HG02623 (cell line): ENCODE measurements around the gene IRF2BP1.
"Not testable (repeated sequence)": the region's sequence is repeated elsewhere in the genome, so short reads cannot be mapped to it uniquely, and the experiment has no call there.

Experiments
- ATAC-seq: cut with Tn5 transposase; IDR thresholded peaks from one replicate; pipeline ENCODE4 v1.9.1; 2021; ENCODE audit warnings: moderate library complexity; ENCODE audit not compliant: unreplicated experiment

The IRF2BP1 gene

DNA sequence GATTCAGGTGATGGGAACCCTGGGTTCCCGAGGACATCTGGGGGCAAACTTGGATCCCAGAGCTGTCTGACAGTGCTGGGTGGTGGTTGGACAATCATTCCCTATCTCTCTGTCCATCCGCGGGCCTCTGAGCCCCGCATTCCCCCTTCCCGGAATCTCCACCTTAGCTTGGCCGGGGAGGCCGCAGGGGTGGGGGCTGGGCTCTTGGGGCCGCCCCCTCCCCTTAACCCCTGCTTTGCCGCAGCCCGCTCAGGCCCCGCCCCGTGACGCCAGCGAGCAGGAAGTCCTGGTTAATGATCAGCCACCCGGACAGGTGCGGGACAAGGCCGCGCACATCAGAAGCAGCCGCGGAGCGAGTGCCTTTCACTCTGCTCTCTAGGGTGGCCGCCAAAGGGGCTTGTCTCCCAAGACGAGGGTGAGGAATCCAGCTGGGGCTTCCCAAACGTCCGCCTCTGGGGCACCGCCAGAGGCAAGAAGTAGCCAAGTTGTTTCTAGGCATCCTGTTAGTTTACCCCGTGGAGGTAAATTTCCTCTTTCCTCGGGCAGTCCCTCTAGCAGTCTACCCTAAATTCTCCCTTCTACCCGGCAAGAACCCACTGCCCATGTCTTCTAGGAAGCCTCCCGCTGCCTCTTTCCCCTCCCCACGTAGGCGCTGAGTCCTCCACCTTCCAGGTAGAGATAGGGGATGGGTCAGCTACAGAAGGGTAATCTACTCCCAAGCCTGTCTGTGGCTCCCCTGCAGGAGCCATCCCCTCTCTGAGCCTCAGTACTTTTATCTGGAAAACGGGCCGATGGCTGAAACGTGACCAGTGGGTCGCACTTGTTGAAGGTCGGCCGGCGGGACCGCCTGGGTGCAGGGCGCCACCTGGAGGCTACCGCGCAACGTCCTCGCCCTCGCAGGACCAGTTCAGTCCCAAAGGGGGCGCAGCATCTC, 3.0 kb downstream of the IRF2BP1 start:
- ATAC-seq = no peak

DNA sequence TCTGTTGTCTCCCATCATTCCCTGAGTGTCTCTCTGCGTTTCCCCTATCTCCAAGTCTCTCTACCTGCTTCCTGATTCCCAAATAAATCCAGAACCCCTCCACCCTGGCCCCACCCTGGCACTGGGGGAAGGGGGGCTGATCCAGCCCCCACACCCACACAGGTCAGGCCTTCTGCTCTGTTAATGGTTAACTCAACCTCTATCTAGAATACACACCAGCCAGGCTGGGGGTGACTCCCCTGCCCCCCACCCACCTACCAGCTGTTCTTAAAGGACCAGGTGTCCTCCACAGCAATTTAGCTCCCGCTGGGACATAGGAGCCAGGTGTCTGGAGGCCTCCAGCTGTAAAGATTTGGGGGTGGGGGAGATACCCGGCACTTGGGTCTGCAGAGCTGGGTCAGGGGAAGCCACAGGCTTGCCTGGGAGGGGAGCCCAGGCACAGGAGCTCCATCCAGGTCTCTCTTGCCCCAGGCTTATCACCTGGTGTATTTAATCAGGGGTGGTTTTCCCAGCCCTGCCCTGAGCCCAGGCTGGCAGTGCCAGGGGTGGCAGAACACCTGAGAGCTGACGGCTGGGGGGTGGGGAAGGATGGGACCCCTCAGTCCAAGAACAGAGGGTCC, 3.9 kb downstream of the IRF2BP1 start:
- ATAC-seq = no peak

DNA sequence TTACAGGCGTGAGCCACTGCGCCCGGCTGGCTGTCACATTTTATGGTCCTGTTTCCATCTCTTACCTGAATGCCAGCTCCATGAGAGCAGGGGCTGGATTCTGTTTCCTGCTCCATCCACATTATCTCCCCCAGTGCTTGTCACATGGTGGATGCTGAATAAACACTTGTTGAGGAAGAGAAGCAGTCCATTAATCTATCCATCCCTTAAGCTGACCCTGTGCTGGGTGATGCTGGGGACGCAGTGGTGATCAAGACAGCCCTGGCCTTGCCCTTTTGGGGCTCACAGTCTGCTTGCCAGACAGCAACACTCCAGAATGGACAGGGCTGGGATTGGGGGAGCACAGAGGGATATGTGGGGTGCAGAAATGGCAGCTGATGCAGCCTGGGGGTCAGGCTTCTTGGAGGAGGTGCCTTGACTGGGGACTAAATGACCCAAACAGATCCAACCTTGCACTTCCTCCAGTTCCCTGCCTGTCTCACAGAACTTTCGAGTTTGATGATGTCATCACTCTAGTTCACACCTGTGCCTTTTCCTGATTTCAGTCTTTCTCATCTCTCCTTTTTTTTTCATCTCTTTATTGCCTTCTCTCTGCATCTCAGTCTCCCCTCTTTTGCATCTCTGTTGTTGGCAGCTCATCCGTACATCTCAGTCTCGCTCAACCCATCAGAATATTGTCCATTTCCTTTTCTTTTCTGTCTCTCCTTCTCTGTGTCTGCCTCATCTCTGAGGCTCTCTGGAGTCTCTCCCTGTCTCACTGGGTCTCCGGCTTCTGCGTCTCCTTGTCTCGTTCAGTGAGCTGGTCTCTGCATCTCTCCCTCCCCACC, 4.6 kb downstream of the IRF2BP1 start:
- ATAC-seq = no peak

DNA sequence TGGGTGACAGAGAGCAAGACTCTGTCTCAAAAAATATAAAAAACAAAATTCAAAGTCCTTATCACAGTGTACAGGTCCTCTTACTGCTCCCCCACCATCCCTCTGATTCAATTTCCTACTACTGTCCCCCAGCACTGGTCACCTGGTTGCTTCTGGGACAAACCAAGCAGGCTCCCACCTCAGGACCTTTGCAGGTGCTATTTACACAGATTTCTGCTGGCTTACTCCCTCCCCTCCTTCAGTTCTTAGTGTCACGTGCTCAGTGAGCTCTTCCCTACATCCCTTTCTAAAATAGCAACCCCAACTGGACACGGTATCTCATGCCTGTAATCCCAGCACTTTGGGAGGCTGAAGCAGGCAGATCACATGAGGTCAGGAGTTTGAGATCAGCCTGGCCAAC, 6.0 kb downstream of the IRF2BP1 start:
- no peak for ATAC-seq

DNA sequence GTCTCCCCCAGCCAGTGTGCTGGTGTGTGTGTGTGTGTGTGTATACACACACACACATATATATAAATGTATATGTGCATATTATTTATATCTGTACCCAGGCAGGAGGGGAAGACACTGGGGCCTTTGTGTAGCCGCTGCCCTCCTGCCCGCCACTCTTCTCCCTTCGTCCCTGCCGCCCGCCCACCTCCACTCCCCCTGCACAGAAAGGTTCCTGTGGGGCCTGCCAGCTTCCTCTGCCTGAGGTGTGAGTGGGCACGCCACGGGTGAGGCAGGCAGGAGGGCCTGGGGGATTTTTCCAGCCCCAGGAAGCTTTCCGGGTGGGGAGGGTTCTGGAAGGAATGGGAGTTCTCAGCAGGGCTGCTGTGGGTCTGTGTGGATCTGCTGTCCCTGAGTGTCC, 6.9 kb downstream of the IRF2BP1 start:
- no peak for ATAC-seq

DNA sequence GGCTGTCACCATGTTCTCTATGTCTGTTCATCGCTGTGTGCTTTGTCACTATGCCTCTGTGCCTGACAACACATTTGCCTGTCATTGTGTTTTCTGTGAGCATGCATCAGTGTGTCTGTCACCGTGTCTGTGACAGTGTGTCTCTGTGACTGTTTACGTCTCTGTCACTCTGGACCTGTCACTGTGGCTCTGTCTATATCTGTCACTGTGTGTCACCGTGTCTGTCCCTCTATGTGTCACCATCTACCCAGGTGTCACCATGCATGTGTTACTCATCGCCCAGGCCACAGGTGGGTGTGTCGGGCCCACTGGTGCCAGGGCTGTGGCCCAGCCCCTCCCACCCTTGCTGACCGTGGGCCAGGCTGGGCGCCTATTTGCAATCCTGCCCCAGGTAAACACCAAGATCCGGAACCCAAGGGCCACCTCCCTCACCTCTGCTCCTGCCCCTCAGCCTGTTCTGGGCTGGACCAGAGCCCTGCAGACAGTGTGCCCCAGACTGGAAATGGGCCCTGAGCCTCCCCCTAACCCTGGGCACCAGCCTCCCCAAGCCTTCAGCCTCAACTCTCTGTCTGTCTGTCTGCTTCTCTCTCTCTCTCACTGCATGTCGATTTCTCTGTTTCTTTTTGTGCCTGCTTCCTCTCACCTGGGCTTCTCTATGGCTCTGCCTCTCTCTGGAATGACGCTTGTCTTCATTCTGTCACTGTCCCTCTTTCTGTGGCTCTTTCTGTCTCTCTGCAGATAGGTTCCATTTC, 7.7 kb downstream of the IRF2BP1 start:
- ATAC-seq = no peak

DNA sequence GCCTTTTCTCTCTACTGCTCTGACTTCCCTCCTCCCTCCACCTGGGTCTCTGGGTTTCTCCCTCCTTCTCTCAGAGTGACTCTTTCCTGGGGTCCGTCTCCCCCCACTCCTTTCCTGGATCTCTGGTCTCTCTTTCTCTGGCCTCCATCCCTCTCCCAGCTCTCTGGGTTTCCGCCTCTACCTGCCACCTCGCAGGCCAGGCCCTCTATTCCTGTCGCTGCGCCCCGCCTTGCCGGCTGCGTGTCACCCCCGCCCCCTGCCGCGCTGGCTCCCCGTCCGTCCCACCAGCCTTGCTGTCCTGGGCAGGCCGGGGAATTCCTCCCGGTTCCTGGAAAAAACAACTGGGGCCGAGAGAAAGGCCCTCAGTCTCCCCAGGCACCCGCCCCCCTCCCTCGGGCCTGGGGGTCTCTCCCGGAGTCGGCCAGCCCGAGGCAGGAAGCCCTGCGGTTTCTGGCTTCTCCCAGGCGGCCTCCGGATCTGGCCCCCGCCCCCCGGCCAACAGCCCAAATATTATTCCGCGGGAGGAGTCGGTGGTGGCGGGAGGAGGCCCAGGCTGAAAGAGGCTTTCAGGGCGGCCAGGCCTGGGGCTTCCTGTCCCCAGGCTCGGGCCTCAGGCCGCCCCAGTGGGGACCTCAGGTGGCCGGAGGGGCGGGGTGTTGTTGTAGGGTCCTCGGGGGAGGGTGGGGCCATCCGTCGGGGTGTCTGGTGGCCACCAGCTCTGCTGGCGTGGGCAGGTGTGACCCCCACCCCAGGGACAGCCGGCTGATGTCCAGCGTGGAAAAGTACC, 9.3 kb downstream of the IRF2BP1 start:
- no peak for ATAC-seq

DNA sequence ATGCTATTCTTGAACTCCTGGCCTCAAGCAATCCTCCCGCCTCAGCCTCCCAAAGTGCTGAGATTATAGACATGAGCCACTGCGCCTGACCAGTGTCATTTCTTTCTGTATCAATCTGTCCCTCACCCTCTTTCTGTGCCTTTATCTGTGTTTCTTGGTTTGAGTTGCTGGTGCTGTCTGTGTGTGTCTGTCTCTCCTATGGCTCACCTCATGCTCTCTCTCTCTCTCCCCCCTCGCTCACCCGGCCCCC, 9.9 kb downstream of the IRF2BP1 start:
- no peak for ATAC-seq

DNA sequence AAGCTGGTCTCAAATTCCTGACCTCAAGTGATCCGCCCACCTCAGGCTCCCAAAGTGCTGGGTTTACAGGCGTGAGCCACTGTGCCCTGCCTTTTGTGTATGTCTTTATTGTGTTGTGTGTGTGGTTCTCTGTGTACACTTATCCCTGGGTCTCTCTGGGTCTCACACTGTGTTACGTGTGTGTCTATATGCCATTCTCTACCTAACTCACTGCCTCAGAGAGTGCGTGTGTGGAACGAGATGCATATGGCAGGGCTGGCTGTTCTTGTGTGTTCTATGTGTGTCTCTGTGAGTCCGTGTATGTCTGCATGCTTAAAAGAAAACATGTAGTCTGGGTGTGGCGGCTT, 11.3 kb downstream of the IRF2BP1 start:
- no peak for ATAC-seq

DNA sequence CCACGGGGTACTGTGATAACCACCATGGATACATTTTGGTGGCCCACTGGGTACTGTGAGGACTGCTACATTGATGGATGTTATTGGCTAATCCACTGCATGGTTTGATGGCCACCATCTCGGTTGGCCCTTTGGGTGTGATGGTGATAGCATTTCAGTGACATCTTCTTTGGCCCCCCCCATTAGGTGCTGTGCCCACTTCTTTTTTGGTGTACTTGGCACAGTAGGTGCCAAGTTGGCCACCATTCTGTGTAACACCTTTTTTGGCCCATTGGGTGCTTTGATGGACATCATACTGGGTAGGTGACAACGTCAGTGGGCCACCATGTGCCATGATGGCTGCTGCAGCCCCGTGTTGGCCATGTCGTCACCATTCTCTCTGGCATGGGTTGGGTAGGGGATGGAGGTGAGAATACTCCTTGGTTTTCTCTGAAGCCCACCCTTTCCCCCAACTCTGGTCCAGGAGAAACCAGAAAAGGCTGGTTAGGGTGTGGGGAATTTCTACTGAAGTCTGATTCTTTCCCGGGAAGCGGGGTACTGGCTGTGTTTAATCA, 12.6 kb downstream of the IRF2BP1 start:
- ATAC-seq = no peak

DNA sequence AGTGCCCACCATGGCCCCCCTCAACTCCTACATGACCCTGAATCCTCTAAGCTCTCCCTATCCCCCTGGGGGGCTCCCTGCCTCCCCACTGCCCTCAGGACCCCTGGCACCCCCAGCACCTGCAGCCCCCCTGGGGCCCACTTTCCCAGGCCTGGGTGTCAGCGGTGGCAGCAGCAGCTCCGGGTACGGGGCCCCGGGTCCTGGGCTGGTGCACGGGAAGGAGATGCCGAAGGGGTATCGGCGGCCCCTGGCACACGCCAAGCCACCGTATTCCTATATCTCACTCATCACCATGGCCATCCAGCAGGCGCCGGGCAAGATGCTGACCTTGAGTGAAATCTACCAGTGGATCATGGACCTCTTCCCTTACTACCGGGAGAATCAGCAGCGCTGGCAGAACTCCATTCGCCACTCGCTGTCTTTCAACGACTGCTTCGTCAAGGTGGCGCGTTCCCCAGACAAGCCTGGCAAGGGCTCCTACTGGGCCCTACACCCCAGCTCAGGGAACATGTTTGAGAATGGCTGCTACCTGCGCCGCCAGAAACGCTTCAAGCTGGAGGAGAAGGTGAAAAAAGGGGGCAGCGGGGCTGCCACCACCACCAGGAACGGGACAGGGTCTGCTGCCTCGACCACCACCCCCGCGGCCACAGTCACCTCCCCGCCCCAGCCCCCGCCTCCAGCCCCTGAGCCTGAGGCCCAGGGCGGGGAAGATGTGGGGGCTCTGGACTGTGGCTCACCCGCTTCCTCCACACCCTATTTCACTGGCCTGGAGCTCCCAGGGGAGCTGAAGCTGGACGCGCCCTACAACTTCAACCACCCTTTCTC, 13.6 kb downstream of the IRF2BP1 start:
- no peak for ATAC-seq

DNA sequence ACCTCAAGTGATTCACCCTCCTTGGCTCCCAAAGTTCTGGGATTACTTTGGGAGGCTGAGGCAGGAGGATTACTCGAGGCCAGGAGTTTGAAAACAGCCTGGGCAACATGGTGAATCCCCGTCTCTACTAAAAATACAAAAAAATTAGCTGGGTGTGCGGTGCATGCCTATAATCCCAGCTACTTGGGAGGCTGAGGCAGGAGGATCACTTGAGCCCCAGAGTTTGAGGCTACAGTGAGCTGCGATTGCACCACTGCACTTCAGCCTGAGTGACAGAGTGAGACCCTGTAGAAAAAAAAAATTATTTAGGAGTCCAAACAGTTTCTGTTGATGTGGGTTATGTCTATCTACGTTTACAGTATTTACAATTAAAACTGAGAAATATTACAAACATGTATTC, 15.1 kb downstream of the IRF2BP1 start:
- no peak for ATAC-seq

DNA sequence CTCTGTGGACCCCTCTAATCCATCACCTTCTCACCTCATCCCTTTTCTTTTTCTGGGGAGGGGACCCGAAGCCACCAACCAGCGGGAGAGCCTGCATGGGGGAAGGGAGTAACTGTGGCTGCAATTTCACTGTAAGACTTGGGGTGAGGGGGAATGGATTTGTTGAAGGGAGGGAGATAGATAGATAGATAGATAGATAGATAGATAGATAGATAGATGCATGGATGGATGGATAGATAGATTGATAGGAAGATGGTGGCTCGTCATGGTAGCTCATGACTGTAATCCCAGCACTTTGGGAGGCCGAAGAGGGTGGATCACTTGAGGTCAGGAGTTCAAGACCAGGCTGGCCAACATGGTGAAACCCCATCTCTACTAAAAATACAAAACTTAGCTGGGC, 18.7 kb downstream of the IRF2BP1 start:
- ATAC-seq = not testable (repeated sequence)

DNA sequence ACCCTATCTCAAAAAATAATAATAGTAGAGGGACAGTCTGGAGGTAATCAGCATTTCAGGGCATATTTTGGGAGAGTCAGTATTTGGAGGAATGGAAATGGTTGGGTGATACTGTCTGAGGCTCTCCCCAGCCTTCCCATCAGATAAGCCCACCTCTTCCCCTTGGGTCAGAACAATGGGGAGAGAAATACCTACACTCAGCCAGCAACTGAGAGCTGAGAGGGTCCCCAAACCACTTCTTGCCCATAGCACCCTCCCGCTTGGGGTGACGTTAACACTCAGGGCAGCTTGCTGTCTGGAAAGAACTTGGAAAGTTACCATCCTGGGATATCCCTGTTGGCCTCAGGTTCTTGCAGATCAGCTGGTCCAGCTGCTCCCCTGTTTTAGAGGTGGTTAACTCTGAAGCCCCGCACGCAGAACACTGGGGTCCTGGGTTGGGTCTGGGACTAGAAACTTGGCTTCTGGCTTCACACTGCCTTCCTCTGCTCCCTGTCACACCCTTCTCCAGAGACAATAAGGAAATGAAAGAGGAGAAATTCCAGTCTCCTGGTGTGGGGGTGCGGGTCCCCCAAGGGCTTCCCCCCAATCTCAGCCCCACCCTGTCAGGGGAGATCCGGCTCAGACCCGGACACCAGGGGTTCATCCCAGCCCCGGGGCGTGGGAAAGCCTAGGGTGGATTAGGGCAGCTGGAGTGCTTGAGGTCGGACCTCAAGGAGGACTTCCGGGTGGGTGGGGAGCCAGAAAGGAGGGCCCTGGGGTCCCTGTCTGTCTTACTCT, 19.4 kb downstream of the IRF2BP1 start:
- no peak for ATAC-seq

DNA sequence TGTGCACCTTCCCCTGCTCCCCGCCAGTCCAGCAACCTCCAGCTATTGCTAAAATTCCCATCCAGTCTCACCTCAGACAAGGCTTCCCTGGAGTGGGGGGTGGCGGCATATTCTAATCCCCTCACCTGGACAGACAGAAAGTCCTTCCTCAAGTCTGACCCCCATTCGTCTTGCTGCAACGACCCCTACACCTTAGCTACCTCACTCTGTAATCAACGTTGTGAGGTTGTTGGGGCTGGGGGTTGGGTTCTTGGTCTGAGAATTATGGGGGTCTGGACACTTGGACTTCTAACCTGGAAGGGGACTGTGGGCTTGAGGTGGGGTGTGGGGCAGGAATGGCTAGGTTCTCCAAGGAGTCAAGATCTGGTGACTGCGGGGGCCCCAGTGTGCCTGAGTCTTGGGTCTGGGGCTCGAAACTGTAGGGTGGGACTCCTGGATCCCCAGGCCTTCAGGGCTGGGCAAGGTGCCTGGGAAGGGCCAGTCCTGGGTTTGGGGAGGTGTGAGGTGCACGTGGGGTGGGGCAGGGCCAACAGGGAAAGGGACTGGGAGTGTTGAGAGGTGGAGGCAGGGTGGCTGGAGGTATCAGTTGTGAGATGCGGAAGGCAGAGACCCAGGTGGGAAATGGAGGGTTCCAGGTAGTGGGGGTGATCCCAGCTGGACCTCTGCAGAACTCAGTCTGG, 20.5 kb downstream of the IRF2BP1 start:
- ATAC-seq = no peak

DNA sequence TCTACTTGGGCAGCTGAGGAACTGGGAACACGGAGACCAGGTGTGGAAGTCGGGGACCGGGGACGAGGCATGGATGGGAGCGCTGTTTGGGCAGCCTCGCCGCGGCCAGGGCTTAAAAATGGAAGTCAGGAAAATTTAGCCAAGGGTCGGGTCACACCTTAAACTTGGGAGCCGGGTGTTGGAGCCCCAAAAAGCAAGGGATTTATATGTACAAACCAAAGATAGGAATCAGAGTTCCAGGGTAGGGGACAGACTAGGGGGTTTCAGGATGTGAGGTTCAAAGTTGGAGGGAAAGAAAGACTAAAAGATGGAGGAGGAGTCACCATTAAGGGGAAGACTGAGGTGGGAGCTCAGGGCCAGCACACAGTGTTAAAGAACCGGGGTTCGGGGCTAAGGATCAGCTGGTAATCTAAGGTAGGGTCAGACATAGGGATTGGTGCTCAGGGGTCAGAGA, 21.3 kb downstream of the IRF2BP1 start:
- ATAC-seq = no peak

DNA sequence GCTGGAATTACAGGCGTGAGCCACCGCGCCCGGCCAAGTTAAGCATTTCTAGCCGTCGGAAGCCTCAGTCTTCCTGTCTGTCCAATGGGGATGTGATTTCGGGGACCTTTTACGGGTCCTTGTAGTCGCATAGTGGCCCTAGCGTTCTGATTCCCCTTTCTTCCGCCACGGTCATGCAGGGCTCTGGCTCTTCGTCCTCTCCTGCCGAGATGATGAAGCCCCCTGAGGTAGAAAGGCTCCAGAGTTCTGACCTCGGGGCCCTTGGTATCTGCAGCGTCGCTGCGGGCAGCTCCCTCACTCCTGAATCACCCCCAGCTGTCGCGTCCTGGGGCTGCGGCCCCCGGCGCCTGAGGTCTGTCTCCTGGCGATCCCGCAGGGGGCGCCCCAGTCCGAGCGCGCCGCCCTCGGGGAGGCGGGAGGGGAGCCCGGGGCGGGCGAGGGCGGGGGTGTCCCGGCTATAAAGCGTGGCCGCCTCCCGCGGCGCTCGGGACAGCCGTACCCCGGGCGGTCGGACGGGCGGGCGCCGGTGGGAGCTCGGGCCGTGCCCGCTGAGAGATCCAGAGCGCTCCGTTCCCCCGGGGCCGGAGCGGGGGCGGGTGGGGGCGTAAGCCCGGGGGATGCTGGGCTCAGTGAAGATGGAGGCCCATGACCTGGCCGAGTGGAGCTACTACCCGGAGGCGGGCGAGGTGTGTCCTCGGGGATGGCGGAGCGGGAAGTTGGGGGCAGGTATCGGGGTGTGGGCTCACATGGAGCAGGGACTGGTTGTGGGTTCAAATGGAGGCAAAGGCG, 21.9 kb downstream of the IRF2BP1 start, which contains the start of gene FOXA3:
Gene FOXA3, plus strand, starts transcription at position 487 of the 789 bp plus-strand sequence. Its CDS starts 131 bp downstream, at position 618.
- ATAC-seq = no peak
